A673 (cell line): ENCODE data around the gene KIAA1614. TPM values are rescaled to one million over a fixed set of nuclear protein-coding genes. Genes with fewer than 3 reads are reported as not detected.

Source experiments
- BruUV-seq: library from RNA; stranded (reverse); fragments of 400-500 nt; replicated peaks from 2 replicates; lab custom pipeline; 2021; lab: Mats Ljungman, UMichigan
- CTCF ChIA-PET: fragments of 300-600 bp; sonication (Branson Sonifier 250); formaldehyde crosslinking; loops from one replicate; lab custom pipeline; 2022; ENCODE audit warnings: antibody characterized with exemption; lab: Charles Lee
- POLR2A ChIA-PET: fragments of 300-600 bp; sonication (Branson Sonifier 250); formaldehyde crosslinking; loops from one replicate; lab custom pipeline; 2022; ENCODE audit warnings: antibody characterized with exemption; ENCODE audit not compliant: low non-redundant PET; lab: Charles Lee
- DNase-seq: peaks from one replicate; pipeline ENCODE4 v3.0.0-alpha.2; 2015; ENCODE audit warnings: low spot score
- H3K27ac ChIP-seq: fragments of 200-600 bp; sonication (generic); 2 replicates; pipeline ENCODE4 v1.5.1; 2016; ENCODE audit warnings: mixed run types, low read depth, mild to moderate bottlenecking, mixed read lengths, antibody characterized with exemption, low read length; ENCODE audit not compliant: poor library complexity, severe bottlenecking
- H3K27me3 ChIP-seq: fragments of 200-600 bp; sonication (generic); replicated peaks from 2 replicates; pipeline ENCODE4 v1.6.1; 2017; ENCODE audit warnings: mixed run types, low read depth, mild to moderate bottlenecking, mixed read lengths, antibody characterized with exemption, low read length; ENCODE audit not compliant: insufficient read depth, poor library complexity
- H3K36me3 ChIP-seq: fragments of 200-600 bp; sonication (generic); 2 replicates; pipeline ENCODE4 v1.6.1; 2016; ENCODE audit warnings: mixed run types, mild to moderate bottlenecking, mixed read lengths, antibody characterized with exemption, low read length; ENCODE audit not compliant: insufficient read depth, poor library complexity, severe bottlenecking
- H3K4me1 ChIP-seq: fragments of 200-600 bp; sonication (generic); 2 replicates; pipeline ENCODE4 v1.6.1; 2017; ENCODE audit warnings: mixed run types, mild to moderate bottlenecking, mixed read lengths, antibody characterized with exemption, low read length; ENCODE audit not compliant: insufficient read depth, poor library complexity, severe bottlenecking
- H3K4me3 ChIP-seq: fragments of 200-600 bp; sonication (generic); 2 replicates; pipeline ENCODE4 v1.5.1; 2016; ENCODE audit warnings: low read depth, mixed run types, mild to moderate bottlenecking, mixed read lengths, low read length; ENCODE audit not compliant: poor library complexity, severe bottlenecking
- H3K9me3 ChIP-seq: fragments of 200-600 bp; sonication (generic); 2 replicates; pipeline ENCODE4 v1.6.1; 2016; ENCODE audit warnings: mixed run types, low read depth, mild to moderate bottlenecking, mixed read lengths, antibody characterized with exemption, low read length; ENCODE audit not compliant: poor library complexity, severe bottlenecking
- EZH2 ChIP-seq: fragments of 200-600 bp; sonication (generic); IDR thresholded peaks from 2 replicates; pipeline ENCODE4 v1.6.1; 2017; ENCODE audit warnings: borderline replicate concordance, low read depth, mild to moderate bottlenecking, mixed read lengths, antibody characterized with exemption, low read length; ENCODE audit not compliant: poor library complexity, severe bottlenecking
- intact Hi-C: fragments of 100-400 bp; cut with micrococcal nuclease; formaldehyde crosslinking; loops from one replicate; pipeline ENCODE4 v1.10.0; 2022; ENCODE audit not compliant: unreplicated experiment
- total RNA-seq: library from RNA; stranded (reverse); gene quantifications from 2 replicates; pipeline ENCODE4 v1.2.3, GENCODE V29; 2021
- TF ChIP-seq, protein P1 (sequence below): fragments of 300-800, 200-600 bp; sonication (generic); conservative IDR thresholded peaks from 2 replicates; pipeline ENCODE4 v1.5.1; 2017; ENCODE audit warnings: low read depth, mild to moderate bottlenecking, antibody characterized with exemption, low read length, moderate library complexity, mixed read lengths

KIAA1614 gene
- total RNA-seq, 1 experiment from 2014 or later = 0.67 TPM

DNA sequence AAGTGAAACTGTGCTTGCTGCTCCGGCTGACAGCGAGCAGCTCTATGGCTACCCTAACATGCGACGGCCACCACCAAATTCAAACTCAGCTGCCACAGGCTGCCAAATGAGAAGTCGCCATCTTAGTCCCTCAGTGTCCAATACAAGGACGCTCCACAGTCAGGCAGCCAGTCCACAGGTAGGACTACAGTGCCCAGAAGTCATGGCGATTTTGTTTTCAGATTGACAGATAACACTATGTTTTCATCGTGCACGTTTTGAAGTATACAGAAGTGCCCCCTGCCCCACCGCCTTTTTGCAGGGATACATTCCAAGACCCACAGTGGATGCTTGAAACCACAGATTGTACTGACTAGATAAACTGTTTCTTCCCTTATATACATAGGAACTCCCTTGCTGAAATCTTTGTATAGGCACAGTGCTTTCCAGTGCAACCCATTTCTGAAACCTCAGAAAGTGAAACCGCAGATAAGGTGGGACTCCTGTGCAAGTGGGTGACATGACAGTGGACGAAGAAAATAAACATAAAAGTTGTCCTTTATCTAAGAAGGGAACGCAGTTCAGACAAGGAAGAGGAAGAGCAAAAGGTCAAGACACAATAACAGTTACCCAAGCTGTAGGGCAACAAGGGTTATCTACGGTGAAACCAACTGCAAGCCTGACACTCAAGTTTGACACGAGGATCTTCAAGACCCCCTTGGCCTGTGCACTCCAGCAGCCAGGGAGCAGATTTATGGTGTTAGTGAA, 57.8 kb downstream of the KIAA1614 start:
- Histone ChIP-seq H3K4me3 (no peak overlapping the region), H3K36me3 (peaks cover 7% of the 10 kb centered on the region), H3K4me1 (peaks cover 6% of the 10 kb centered on the region), H3K27me3 (no peaks in the 10 kb centered on the region), H3K9me3 (no peaks in the 10 kb centered on the region), H3K27ac (no peak overlapping the region)
- CTCF ChIA-PET = no interaction called here
- DNase-seq = no peak
- intact Hi-C loops = no loop called here
- POLR2A ChIA-PET = no interaction called here
- no peak for TF ChIP-seq EZH2
- TF ChIP-seq, protein P1, sequence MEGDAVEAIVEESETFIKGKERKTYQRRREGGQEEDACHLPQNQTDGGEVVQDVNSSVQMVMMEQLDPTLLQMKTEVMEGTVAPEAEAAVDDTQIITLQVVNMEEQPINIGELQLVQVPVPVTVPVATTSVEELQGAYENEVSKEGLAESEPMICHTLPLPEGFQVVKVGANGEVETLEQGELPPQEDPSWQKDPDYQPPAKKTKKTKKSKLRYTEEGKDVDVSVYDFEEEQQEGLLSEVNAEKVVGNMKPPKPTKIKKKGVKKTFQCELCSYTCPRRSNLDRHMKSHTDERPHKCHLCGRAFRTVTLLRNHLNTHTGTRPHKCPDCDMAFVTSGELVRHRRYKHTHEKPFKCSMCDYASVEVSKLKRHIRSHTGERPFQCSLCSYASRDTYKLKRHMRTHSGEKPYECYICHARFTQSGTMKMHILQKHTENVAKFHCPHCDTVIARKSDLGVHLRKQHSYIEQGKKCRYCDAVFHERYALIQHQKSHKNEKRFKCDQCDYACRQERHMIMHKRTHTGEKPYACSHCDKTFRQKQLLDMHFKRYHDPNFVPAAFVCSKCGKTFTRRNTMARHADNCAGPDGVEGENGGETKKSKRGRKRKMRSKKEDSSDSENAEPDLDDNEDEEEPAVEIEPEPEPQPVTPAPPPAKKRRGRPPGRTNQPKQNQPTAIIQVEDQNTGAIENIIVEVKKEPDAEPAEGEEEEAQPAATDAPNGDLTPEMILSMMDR = no peak
- BruUV-seq = no TSS peak

- BruUV-seq = no TSS peak
- Histone ChIP-seq H3K9me3 (no peaks in the 10 kb centered on the region), H3K4me1 (peaks cover 6% of the 10 kb centered on the region), H3K27me3 (no peaks in the 10 kb centered on the region), H3K4me3 (no peak overlapping the region), H3K36me3 (peaks cover 12% of the 10 kb centered on the region), H3K27ac (no peak overlapping the region)
- intact Hi-C loops = no loop called here
- DNase-seq = no peak
- CTCF ChIA-PET = no interaction called here
- POLR2A ChIA-PET = no interaction called here
- TF ChIP-seq, protein P1 = no peak
- no peak for TF ChIP-seq EZH2
Observed at GRCh38 chr1:180971273-180971997, 58.7 kb downstream of the KIAA1614 start.

DNA sequence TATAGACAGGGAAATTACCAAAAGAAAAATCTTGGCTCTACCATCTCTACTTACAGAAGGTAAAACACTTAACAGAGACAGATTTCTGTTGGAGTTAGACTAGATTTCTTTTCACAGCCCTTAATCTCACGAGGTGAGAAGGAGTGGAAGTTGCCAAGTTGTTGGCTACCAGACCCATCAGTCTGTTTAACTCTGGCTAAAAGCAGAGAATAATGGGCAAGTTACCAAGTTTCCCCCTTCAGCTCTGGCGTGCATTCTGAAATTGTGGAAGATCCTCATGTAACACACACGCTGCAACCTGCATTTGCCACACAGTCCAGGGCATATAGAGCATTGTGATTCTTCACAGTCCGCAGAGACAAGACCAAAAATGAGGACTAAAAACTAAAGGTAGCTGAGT, 60.7 kb downstream of the KIAA1614 start:
- ChIA-PET CTCF (no interaction called here), POLR2A (no interaction called here)
- Histone ChIP-seq H3K27ac (no peak overlapping the region), H3K4me1 (peaks cover 3% of the 10 kb centered on the region), H3K36me3 (peaks cover 15% of the 10 kb centered on the region), H3K4me3 (no peak overlapping the region), H3K9me3 (no peaks in the 10 kb centered on the region), H3K27me3 (no peaks in the 10 kb centered on the region)
- TF ChIP-seq, protein P1 = no peak
- no peak for TF ChIP-seq EZH2
- DNase-seq = no peak
- intact Hi-C loops = no loop called here
- BruUV-seq = no TSS peak
